ENCODE measurements around the gene CAVIN1.
"Not testable (repeated sequence)": the region's sequence is repeated elsewhere in the genome, so short reads cannot be mapped to it uniquely, and the experiment has no call there.

The CAVIN1 gene

DNA sequence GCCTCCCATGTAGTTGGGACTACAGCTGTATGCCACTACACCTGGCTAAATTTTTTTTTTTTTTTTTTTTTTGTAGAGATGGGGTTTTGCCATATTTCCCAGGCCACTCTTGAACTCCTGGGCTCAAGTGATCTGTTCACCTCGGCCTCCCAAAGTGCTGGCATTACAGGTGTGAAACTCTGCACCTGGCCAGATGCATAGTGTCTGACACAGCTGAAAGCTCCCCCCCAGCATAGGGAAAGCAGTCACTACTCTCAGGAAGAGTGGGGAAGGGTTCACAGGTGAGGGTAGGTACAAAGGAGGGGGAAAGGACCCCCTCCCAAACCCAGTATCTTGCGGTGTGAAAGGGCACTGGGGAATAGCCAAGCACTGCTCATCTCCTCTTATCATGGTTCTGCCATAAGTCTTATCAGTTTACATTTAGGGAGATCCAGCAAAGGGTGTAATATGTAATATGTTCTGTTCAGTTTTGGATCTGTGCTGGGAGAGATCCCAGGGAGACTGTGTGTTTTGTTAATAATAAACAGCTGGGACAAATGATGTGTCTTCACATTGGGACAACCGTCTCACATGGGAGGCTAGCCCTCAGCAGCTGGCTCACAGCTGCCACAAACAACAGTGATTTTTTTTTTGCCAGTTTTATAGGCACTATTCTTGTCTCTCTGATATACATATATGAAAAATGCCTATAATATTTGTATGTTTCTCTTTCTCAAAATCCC is 6.8 kb upstream of the CAVIN1 start:
- no peak for DNase-seq (ENCODE audit: low read depth)

DNA sequence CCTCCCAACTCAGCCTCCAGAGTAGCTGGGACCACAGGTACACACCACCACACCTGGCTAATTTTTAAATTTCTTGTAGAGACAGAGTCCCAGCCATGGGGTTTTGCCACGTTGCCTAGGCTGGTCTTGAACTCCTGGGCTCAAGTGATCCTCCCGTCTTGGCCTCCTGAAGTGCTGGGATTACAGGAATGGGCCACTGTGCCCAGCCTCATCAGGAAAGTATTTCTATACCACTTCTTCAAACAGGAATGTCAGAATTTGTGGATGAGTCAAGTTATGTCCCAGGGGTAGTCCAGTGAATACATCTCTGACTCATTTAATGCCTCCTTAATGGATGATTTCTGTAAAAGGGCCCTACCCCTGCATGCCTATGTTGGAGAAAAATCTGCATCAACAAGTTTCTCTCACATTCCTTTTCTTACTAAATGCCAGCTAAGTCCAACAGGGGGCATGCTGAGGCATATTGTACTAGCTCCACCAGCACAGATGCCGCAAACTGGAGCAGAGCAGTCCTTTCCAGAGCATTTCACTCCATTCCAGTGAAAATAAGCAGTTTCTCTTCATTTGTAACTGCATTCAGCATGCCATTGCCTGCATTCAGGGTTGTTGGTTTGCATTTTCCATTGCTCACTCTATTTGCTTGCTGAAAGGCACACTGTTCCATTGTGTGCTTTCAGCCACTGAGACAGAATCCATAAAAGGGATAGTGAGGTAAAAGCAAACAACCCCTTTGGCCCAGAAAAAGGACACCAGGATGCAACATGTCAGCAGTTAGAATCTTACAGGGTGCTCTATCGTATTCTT is 5.3 kb upstream of the CAVIN1 start:
- peak; percentile 90 for DNase-seq (ENCODE audit: low read depth)

DNA sequence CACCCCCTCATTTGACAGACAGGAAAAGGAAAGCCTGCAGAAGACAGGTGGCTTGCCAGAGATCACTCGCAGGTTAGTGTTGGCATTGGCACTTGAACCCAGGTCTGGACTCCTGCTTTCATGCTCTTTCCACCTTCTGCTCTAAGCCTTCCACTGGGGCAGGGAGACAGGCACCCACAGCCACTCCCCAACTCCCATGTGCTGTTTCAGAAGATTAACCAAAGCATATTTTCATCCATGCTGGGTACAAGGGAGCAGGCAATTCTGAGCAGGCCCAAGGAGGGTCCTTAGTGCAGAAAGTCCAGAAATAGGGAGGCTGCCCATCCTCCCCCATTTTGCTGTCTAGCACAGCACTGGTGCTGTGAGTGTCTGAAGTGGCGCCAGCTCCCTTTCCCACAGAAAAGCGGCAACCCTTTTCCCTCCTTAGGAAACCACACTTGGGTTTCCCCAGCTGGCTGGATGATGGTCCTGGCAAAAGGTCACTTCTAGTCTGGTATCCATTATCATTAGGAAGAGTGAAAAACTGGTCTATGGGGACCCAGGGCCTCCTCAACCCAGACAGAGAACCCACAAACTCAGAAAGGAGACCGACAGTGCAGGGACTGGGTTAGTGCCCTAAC is 2.0 kb upstream of the CAVIN1 start:
- DNase-seq (ENCODE audit: low read depth) = no peak

DNA sequence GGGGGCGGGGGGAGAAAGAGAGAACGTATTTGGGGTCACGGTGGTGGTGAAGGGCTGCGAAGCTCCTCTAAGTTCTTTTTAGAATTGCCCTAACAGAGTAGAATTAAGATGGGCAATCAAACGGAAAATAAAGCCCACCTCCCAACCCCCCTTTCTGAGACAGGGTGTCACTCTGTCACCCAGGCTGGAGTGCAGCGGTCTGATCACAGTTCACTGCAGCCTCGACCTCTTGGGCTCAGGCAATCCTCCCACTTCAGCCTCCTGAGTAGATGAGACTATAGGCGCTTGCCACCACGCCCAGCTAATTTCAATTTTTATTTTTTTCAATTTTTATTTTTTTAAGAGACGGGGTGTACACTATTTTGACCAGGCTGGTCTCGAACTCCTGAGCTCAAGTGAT is 710 bp upstream of the CAVIN1 start:
- DNase-seq (ENCODE audit: low read depth) = no peak

DNA sequence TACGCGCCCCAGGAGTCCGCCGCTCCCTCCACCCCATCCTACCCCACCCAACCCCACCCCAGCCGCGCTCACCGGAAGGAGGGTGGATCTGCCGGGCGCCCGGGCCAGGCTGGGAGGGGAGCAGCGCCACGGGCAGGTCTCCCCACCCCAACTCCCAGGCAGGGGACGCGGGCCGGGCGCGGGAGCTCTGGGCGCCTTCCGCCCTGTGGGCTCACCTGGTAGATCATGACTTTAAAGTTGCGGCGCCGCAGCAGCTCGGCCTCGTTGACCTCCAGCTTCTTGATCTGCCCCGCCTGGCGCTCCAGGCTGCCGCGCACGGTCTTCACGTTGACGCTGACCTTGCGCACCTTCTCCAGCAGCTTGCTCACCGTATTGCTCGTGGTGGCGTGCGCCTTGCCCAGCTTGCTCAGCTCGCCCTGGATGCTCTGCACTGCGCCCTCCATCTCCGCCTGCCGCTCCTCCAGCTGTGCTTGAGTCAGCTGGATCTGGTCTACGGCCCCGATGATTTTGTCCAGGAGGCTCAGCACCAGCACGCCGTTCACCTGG is 571 bp downstream of the CAVIN1 start:
- no peak for DNase-seq (ENCODE audit: low read depth)

DNA sequence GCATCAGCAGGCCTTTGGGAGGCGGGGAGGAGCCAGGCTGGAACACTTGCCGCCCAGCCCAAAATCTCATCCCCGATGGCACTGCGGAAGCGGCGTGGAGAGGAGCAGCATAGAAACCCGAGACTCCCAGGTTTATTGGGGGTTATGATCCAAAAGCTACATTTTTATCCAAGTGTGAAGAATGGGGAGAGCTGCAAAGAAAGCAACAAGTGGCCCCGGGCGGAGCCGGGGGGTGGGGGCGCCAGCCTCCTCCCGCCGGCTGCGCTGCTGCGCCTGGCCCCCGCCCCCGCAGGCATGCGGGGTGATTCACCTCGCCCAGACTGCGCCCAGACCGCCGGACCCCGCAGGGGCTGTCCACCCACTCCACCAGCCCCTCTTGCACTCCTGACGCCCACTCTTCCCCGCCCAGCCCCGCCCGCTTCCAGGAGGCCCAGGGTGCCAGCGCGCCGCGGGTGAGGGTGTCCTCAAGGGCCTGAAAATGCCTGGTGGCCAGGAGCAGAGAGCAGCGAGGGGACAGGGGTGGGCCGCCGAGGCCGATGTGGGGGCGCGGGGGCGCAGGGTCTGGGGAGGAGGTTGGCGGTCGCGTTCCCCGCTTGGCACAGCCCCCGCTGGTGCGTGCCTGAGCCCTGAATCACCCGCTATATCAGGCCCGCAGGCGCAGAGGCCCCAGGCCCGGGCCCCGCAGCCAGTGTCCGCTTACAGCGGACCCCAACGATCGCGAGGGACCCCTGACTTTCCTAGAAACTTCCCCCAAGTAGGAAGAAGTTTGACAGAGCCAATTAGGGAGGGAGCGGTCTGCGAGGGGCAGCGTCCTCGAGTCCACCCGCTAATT is 1.3 kb downstream of the CAVIN1 start:
- no peak for DNase-seq (ENCODE audit: low read depth)

DNA sequence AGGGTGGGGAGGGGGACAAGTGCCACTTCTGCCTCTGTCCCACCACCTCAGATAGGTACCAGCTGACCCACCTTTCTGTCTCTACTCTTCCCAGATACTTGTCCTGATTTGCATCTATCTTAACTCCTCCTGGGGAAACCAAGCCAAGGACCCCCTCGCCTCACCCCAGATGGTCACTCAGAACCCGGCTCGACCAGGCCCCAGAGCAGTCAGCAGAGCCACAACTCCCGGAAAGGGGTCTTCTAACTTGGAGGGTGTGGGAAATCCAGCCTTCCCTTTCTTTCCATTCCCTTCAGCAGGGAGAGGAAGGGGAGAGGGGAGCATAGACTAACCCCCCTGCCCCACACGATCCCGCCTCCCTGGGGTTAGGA is 1.9 kb downstream of the CAVIN1 start:
- DNase-seq (ENCODE audit: low read depth) = no peak

DNA sequence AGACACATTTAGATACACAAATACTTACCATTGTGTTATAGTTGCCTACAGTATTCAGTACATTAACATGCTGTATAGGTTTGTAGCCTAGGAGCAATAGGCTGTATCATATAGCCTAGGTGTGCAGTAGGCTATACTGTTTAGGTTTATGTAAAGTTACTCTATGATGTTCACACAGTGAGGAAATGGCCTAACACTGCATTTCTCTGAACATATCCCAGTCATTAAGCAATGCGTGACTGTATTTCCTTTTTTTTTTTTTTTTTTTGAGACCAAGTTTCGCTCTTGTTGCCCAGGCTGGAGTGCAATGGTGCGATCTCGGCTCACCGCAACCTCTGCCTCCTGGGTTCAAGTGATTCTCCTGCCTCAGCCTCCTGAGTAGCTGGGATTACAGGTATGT is 5.1 kb downstream of the CAVIN1 start:
- DNase-seq (ENCODE audit: low read depth) = not testable (repeated sequence)

DNA sequence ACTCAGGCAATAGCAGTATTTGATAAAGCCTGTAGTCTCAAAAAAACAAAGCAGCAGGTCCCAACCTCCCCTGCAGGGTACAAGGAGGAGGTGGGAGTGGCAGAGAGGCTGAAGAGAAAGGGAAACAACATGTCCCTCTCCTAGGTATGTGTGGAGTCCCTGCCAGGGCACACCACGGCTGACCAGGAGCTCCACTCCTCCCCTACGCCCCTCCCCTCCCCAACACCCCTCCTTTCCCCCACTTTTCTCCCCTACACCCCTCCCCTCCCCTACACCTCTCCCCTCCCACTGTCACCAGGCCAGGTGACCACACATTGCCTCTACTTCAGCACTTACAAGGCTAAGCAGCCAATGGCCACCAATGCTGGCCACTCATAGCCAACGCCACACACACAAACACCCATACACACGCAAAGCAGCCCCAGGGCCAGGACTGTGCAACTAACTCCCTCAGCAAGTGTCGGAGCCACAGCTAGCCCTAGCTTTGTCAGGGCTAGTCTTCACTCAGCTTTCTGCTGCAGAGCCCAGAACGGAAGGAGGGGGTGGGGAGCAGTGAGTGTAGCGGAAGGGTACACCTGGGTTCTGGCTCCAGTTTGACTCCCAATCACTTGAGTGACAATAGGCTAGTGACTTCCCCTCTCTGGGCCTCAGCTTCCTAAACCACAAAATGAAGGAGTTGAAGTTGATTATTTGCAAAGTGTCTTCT is 8.2 kb downstream of the CAVIN1 start:
- no peak for DNase-seq (ENCODE audit: low read depth)

DNA sequence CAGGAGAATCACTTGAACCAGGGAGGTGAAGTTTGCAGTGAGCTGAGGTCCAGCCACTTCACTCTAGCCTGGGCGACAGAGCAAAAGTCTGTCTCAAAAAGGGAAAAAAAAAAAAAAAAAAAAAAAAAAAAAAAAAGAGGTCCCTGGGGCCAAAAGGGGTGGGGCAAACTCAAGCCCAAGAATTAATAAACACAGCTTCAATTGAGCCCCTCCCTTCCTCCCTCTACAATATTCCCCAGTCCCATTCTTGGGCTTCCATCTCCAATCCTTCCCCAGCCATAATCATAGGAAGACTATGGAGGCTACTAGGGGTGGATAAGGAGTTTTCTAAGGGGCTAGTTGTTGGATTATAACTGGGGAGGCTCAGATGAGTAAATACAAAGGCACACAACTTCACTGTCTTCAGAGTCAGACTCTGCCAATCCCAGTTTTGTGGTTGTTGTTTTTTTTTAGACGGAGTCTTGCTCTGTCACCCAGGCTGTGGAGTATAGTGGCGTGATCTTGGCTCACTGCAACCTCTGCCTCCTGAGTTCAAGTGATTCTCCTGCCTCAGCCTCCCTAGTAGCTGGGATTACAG is 9.5 kb downstream of the CAVIN1 start:
- DNase-seq (ENCODE audit: low read depth) = no peak

DNA sequence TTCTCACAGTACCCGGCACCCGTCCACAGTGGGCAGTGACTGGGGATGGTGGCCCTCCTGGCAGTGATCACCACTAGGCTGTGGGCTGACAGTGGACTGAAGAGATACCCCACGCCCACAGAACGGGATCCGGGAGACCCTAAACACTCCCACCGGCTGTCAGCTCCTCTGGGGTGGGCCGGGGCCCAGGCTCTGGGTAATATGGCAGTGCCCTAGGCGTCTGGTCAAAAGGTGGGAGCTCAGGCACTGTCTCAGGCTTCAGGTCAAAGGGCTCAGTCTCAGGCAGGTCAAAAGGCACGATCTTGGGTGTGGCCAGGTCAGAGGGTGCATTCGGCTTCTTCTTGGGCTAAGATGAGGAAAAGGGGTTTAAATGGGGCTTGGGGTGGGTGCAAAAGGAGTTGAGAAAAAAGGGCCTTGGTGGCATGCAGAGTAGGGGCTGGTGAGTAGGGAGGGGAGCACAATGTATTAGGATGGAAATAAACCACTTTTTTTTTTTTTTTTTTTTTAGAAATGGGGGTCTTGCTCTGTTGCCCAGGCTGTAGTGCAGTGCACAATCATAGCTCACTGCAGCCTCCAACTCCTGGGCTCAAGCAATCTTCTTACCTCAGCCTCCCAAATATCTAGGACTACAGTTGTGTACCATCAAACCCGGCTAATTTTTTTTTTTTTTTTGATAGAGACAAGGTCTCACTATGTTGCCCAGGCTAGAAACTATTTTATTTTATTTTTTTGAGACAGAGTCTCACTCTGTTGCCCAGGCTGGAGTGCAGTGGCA is 11.0 kb downstream of the CAVIN1 start:
- no peak for DNase-seq (ENCODE audit: low read depth)

DNA sequence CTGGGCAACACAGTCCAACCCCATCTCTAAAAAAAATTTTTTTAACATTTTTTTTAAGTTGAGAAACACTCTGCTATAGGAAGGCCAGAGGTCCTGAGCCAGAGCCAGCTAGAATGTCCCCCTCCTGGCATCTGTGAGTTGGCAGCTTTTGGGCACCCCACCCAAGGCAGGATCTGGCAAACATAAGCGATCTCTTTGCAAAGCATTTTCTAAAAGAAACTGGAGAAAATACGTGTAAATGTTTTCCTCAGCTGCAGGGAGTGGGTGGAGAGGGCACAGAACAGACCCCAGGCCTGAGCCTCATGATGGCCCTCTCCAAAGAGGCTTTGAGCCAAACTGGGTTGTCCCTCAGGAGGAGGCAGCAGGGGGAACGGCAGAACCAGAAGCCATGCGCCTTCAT is 11.7 kb downstream of the CAVIN1 start:
- DNase-seq (ENCODE audit: low read depth) = no peak

DNA sequence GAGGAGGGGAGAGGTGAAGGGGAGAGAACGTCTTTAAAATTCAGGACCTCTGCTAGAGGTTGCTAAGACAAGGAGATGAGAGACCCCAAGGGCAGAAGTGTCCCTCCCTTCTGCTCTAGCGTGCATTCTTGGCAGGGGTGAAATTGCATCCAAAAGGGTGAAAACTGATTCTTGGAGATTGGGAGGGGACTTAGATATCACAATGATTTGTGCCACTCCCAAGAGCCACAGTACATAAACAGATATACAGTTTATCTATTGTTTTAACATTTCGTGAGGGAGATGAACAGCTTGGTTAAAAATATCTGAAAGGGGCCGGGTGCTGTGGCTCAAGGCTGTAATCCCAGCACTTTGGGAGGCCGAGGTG is 12.8 kb downstream of the CAVIN1 start:
- DNase-seq (ENCODE audit: low read depth) = no peak

DNA sequence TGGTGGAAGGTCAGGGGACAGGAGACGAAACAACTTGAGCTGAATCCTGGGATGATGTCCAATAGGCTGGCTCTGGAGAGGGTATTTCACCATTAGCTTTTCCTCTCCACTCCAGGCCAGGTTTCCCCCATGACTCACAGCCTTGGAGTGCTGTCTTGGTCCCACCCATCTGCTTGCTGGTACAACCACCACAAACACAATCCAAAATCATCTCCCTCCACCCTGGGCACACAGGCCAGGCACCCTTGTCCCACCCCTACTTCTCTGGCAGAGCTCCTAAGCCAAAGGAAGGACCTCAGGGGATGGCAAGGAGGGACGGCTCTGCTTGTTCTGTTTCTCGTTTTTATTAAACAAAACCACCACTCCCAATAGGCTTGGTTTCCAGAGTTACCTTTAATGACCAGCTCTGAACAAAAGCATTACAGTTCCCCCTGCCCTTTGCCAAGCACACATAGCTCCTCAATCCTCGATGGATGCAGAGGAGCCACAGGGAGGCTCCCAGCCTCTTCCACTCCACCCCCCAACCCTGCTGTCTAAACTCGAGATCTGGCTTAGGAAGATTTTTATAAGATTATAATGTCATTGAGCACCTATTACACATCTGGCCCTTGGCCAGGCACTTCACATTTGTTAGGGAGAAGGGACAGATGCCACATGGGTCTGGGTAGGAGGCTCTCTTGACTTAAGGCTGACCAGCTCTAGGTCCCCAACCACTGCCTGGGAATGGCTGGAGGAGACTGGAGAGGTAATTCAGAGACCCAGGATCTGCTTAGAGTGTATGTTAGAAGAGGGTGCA is 13.3 kb downstream of the CAVIN1 start:
- DNase-seq (ENCODE audit: low read depth) = no peak

DNA sequence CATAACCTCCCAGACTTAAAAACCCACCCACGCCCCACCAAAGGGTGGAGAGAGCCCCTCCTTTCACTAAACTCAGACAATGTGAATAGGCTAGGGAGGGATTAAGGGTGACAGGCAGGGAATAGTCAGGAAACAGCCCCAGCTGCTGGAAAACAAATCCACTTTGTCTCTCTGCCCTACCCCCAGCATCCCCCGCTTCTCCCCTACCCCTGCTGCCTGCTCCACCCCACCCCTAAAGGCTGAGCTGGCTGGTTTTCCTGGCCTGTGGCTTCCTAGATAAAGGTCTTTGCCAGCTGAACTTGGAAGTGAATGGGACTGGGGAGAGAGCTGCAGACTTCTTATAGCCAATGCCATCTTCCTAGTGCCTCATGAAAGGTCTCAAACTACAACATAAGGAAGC is 15.0 kb downstream of the CAVIN1 start:
- DNase-seq (ENCODE audit: low read depth) = no peak

DNA sequence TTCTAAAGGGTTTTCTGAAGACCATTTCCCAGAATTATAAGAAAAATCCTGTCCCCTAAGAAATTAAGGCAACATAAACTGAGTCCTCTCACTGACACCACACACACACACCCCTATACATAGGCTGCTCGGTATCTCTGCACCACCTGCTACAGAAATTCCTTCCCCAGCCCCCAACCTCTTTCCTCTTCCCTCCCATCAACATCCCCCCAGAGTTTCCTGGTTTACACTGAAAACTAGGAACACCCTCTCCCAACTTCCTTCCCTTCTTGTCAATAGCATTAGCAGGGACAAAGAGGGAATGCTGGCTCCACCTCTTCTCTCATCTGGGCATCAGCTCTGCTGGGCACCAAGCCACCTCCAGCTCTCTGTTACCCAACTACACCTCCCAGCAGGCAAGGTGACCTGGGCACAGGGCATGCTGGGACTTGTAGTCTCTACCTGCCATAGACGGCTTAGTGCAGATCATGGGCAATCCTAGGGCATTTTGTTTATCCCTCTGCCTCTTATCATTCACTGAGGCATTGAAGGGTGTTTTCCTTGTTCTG is 15.7 kb downstream of the CAVIN1 start:
- no peak for DNase-seq (ENCODE audit: low read depth)

DNA sequence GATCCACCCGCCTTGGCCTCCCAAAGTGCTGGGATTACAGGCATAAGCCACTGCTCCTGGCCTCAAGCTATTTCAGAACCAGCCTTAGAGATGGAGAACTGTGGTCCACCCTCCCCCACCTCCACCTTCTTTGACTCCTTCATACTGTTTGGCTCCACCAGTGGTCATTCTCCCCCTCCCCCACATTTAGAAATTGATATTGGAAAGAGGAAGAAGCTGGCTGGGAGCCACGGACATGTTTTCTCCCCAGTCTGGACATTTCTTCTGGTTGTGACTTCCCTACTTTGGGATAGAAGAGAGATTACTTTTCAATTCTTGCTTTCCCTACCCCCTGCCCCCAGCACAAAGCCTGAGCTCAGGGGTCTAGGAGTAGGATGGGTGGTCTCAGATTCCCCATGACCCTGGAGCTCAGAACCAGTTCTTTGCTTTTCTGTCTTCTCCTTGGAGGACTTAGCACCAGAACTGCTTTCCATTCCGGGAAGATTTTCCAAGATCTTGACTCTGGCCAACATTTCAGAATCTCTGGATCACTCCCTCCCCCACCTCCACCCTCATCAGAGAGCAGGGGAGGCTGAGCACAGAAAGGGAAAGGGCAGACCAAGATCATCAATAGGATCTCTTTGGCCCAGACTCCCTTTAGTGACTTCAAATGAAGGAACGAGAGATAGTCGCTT is 16.3 kb downstream of the CAVIN1 start:
- no peak for DNase-seq (ENCODE audit: low read depth)

DNA sequence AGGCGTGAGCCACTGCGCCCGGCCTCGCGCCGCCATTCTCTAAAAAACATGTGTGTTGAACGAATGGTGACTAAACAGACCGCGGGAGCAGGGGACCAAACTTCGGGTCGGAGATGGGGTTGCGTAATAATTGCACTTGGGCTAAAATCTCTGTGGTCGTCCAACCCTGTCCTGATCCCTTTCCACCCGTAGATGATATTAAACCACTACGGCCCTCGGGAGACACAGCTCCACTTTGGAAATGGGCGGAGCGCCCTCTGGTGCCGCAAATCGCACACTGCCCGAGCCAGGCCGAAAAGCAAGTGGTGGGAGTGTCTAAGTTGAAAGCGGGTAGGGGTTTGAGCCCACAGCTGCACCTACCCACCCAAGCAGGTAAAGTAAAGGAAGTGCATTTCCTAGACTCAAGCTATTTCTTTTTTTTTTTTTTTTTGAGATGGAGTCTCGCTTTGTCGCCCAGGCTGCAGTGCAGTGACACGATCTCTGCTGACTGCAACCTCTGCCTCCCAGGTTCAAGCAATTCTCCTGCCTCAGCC is 17.0 kb downstream of the CAVIN1 start:
- DNase-seq (ENCODE audit: low read depth) = no peak

Measured in non-pigmented ciliary epithelial cell (primary cell).